ENCODE measurements around the gene RASGEF1B.

RASGEF1B gene

GRCh38 chr4:81399306-81400086, 72.2 kb downstream of the RASGEF1B start:
- no peak for DNase-seq (ENCODE audit: low read depth in 4 of 4, low spot score in 1 of 4)

- no peak for DNase-seq (ENCODE audit: low read depth in 4 of 4, low spot score in 1 of 4)
Observed at GRCh38 chr4:81398379-81398778, 73.3 kb downstream of the RASGEF1B start.

- no peak for DNase-seq (ENCODE audit: low read depth in 4 of 4, low spot score in 1 of 4)
Observed at GRCh38 chr4:81397635-81398034, 74.1 kb downstream of the RASGEF1B start.

GRCh38 chr4:81395239-81395638, 76.5 kb downstream of the RASGEF1B start:
- DNase-seq (ENCODE audit: low read depth in 4 of 4, low spot score in 1 of 4), result no peak

- no peak for DNase-seq (ENCODE audit: low read depth in 4 of 4, low spot score in 1 of 4)
Observed at GRCh38 chr4:81392164-81392563, 79.5 kb downstream of the RASGEF1B start.

- no peak for DNase-seq (ENCODE audit: low read depth in 4 of 4, low spot score in 1 of 4)
Observed at GRCh38 chr4:81389720-81390119, 82.0 kb downstream of the RASGEF1B start.

- DNase-seq (ENCODE audit: low read depth in 4 of 4, low spot score in 1 of 4), result no peak
Observed at GRCh38 chr4:81380437-81380836, 91.3 kb downstream of the RASGEF1B start.

- DNase-seq (ENCODE audit: low read depth in 4 of 4, low spot score in 1 of 4), result no peak
Observed at GRCh38 chr4:81378386-81378785, 93.3 kb downstream of the RASGEF1B start.

- no peak for DNase-seq (ENCODE audit: low read depth in 4 of 4, low spot score in 1 of 4)
Observed at GRCh38 chr4:81377191-81377590, 94.5 kb downstream of the RASGEF1B start.

GRCh38 chr4:81376720-81377119, 95.0 kb downstream of the RASGEF1B start:
- no peak for DNase-seq (ENCODE audit: low read depth in 4 of 4, low spot score in 1 of 4)
